GM12873 (cell line): Measurements from ENCODE around the gene ALG11.

Experiments
- CTCF ChIP-seq: IDR thresholded peaks from 2 replicates; pipeline ENCODE4 v1.5.1; 2012; ENCODE audit warnings: low read depth, mild to moderate bottlenecking, moderate library complexity, low read length, control low read depth; ENCODE audit not compliant: insufficient read depth; ENCODE audit errors: missing control alignments

Gene ALG11

DNA sequence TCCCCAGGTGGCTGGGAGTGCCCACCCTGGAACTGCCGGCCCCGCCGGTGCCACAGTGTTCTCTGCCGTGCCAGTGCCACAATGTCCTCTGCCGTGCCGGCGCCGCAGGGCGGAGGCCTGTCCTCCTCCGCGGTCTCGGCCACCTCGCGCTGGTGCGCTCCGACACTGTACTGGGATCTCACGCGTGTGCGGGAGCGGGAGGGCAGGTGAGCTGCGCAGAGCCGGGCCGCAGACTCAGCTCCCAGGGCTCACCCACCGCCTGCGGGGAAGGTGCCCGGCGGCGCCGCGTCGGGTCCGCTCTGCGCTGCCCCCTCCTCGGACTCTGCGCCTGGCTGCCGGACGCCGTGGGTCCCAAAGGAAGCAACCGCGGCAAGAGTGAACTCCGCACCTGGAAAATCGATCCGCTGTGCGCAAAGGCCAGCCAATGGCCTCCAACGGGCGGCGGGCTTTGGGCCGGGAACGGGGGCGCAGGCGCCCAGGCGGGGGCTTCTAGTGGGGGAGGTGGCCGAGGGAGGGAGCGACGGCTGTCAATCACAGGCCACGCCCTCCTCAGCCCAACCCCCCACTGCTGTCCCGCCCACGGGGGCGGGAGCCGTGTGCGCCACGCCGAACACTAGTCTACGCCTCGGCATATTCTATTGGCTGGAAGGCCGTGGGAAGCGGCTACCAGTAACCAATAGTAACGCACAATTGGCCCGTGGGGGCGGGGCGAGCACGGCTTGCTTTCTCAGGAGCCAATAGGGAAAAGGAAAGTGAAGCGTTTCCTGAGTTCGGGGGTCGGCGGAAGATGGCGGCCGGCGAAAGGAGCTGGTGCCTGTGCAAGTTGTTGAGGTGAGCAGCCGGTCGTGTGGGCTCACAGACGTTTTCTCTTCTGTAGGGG lies at the start of gene ALG11:
Gene ALG11, plus strand, starts transcription at position 767 of the 880 bp plus-strand sequence. Its CDS starts 21 bp downstream, at position 788.
- TF ChIP-seq CTCF: no peak

- no peak for TF ChIP-seq CTCF
Observed at GRCh38 chr13:51966186-51966585, 46.0 kb upstream of the ALG11 start.

- no peak for TF ChIP-seq CTCF
Observed at GRCh38 chr13:51967482-51968446, 44.4 kb upstream of the ALG11 start.

DNA sequence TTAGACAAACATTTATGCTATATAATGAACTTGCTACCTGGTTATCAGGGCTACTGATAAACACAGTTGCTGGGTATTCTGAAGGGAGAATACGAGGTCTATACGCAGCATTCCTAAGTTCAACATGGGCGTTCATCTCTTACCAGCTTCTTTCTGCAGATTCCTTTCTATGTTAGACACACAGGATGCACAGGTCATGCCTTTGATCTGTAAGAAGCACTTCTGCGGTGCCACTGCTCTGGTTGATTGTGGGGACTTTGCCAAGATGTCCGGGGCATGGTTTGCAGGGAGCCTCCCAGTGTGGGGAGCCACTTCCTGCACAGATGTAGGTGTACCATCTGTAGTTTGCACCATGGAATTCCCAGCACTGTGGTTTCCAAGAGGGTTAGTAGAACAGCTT lies 41.8 kb upstream of the ALG11 start:
- TF ChIP-seq CTCF: no peak

GRCh38 chr13:51971520-51972426 lies 40.4 kb upstream of the ALG11 start:
- no peak for TF ChIP-seq CTCF

DNA sequence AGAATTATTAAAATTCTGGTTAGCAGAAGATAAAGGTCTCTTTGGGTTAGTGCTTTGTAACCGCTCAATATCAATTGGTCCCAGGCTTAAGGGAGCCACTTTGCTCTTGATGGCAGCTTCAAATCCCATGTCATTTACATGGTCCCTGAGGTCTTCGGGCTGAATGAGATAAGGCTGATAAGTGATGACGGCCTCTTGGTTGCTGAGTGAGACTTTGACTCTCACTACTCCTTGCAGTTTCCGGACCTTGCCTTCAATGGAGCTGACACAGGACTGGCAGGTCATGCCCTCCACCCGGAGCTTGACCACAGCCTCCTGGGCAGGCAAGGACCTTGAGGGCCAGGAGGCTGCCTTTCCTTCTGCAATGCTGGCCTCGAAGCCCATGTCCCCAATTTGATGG lies 37.7 kb upstream of the ALG11 start:
- TF ChIP-seq CTCF: no peak
